Forelimb muscle (tissue), 1 donor: ENCODE measurements around the gene ZIM2. TPM values are rescaled to one million over a fixed set of nuclear protein-coding genes. Genes with fewer than 3 reads are reported as not detected.

Experiments used
- DNase-seq: peaks from one replicate; pipeline ENCODE4 v3.0.0-alpha.2; 2013; ENCODE audit warnings: low read depth
- polyA plus RNA-seq: library from polyadenylated mRNA; unstranded; fragments of 120-200 nt; gene quantifications from one replicate; pipeline ENCODE4 v1.2.1, GENCODE V29; 2013; ENCODE audit not compliant: insufficient read length

The ZIM2 gene
- polyA plus RNA-seq, 1 donor: 5.2 TPM

DNA sequence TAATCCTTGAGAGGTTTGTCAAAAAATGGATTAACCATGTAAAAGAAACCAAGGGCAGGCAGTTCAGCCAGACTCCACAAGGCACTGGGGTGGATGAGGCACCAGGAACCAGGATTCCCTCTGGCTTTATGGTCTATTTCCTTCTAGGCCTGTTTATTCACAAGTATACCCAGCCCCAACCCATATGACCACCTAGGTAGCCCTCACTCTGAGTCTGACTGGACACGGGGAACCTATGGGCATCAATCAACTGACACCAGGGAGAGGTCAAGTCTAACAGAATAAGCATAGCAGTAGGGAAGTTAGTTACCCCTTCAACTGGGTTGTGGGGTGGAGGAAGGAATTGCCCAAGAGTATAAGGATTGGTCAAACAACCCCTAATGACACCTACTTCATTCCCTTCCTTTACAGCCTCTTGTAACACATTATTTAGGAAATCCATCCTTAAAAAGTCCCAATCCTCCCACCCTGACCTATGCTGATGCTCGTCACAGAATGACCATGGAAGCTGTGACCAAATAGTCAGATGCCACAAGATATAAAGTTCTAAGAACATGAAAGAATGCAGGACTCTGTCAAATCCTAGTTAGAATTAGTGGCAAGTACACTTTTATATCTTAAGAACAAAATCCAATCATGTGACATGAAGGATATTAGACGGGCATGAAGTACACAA is 31.7 kb downstream of the ZIM2 start:
- DNase-seq: no peak

- no peak for DNase-seq
These were observed 33.9 kb downstream of the ZIM2 start for GRCh38 chr19:56806639-56807038.

- peak; percentile 20 for DNase-seq
These were observed 62.2 kb downstream of the ZIM2 start for GRCh38 chr19:56778351-56778750.

DNA sequence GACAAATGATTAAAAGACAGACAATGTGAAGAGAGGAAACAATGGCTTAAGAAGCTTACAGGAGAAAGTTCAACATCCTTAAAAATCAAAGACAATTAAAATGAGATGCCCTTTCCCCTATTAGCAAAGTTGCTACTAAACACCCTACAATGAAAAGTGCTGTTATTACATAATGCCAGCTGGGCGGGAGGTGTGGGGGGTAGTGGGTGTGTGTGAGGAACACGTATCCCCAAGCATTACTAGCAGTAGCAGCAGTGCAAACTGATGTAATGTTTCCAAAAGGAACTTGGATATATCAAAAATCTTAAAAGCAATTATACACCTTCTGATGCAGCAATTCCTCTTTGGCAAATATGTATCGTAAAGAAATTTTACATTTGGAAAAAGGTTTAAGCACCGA is 70.9 kb downstream of the ZIM2 start:
- no peak for DNase-seq

DNA sequence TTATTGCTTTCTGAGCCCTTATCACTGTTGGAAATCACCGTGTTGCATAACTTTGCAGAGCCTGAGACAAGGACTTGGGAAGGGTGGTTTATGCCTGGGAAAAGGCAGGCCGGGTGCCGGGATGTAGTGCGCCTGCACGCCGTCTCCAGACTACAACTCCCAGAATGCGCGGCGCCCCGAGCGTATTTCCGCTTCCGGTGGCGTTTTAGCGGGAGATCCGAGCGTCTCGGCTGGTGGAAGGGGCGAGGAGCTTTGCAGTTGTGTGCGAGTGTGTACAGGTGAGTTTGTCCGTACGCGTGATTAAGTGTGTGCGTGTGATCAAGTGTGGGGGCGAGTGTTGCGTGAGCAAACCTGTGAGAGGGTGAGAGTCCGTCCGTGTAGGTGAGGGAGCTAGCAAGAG is 75.4 kb downstream of the ZIM2 start:
- DNase-seq: no peak

- DNase-seq: no peak
These were observed 76.3 kb downstream of the ZIM2 start for GRCh38 chr19:56764196-56764695.

- no peak for DNase-seq
These were observed 79.7 kb downstream of the ZIM2 start for GRCh38 chr19:56760842-56761241.

DNA sequence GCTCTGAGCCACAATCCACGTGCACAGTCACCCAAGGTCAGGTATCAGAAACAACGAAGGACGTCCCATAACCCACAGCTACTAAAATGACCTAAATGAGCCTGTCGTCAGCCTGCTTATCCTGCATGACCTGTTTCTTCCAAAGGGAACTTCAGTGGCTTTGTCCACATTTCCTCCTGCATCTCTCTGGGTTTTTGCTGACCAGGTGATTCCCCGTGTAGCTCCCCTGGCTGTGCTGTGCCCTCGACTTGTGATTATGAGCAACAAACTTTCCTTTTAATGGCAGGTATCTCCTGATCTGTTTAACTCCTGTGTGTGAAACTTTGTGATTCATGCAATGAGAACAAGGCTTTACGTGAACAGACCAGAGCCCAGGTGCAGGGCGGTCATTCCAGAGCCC is 81.0 kb downstream of the ZIM2 start:
- no peak for DNase-seq

DNA sequence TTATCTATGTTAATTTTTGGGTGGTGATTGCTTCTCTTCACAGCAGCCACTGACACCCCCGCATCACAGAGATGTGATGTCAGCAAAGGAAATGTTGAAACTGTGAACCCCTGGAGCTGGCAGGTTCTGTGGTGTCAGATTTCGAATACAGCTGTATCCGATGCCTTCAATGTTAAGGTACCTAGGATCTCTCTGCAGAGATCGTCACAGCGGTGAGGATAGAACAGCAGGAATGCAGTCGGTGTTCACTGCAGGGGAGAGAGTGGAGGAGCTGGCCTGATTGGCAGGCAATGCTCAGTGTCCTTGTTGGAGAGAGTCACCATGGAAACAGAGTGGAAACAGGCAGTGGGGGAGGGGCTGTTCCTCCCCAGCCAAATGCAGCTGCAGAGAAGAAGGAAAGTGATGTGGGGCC is 89.4 kb downstream of the ZIM2 start:
- no peak for DNase-seq

DNA sequence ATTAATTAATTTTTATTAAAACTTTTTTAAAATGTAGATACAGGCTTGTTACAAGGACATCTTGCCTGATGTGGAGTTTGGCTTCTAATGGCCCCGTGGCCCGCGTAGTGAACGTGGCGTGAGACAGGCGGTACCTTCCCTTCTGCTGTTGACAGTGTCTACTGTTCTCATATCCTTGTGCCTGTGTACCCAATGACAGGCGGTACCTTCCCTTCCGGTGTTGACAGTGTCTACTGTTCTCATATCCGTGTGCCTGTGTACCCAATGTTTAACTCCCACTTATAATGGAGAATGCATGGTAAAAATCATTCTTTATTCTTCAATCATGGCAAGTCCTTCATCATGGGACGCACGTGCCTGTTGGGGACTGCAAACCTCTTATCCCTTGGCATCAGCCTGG is 89.9 kb downstream of the ZIM2 start:
- DNase-seq: no peak

DNA sequence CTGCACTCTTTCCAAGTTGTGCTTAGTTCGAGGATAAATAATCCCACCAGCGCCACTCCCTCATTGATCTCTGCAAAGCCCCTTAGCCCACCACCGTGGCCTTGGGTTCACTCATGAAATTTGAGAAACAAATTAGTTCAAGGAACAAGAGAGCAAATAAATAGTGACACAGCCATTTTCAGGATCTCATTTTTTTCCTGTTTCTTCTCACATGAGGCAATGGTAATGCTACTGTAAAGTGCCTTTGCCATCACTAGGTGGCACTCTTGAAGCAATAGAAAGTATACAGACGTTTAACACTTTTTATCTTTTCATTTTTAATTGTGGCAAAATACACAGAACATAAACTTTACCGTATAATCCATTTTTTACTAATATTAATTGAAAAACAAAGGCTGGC is 92.1 kb downstream of the ZIM2 start:
- DNase-seq: no peak

- DNase-seq: no peak
These were observed 94.2 kb downstream of the ZIM2 start for GRCh38 chr19:56746367-56746766.

- no peak for DNase-seq
These were observed 100.0 kb downstream of the ZIM2 start for GRCh38 chr19:56740501-56740900.

- no peak for DNase-seq
These were observed 104.0 kb downstream of the ZIM2 start for GRCh38 chr19:56736571-56736970.

DNA sequence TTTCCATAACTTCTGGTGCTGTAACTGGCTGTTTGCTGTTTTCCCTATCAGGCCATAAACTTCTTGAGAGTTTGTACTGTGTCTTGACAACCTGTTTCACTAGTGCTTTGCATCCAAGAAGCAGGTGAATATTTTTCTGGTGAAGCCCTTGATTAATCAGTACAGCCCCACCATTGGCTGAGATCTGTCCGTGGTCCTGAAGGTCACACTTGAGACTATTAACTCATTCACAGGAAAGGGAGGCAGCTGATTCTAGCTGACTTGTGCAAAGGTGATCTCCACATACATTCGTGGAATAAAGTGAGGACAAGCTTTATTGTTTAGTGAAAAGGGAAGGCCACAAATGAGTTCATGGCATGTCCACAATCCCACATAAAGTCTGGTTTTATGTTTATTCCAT is 107.5 kb downstream of the ZIM2 start:
- no peak for DNase-seq

DNA sequence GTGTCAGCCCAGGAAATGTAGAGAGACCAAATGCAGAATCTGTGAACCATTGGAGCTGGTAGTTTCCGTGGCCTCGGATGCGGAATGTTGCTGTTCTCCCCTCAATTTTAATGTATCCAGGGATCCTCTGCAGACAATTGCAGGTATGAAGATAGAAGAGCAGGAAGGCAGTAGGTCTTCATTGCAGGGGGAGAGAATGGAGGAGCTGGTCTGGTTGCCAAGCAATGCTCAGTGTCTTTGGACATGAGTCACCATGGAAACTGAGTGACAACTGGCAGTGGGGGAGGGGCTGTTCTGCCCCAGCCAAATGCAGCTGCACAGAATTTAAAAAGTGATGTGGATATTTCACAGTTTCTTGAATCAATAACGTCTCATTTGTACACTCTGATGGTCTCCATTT is 112.8 kb downstream of the ZIM2 start:
- DNase-seq: no peak

DNA sequence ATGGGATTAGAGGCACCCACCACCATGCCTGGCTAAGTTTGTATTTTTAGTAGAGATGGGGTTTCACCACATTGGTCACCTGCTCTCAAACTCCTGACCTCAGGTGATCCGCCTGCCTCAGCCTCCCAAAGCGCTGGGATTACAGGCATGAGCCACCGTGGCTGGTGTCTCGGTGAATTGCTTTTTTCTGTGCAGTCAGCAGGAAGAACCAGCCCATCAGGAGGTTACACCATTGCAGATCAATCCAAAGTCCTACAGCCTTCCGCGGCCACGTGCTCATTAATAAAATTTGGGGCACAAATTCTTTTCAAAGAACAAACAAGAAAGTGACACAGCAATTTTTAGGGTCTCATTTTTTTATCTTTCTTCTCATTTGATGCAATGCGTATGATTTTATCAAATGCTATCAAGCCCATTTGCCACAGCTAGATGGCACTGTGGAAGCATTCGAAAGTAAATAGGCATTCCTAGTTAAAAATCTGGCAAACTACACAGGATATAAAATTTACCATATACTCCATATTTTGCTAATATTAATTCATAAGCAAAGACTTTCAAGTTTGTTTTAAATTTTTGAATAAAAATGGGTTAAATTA is 114.6 kb downstream of the ZIM2 start:
- no peak for DNase-seq

Other genes with a start within 250 kb of the ZIM2 start
- 6.9 TPM for gene ZNF71, start 245.4 kb downstream of the ZIM2 start, polyA plus RNA-seq
- 1.7 TPM for gene SMIM17, start 197.6 kb downstream of the ZIM2 start, polyA plus RNA-seq
- gene ZNF835, start 169.0 kb downstream of the ZIM2 start, polyA plus RNA-seq: 1.9 TPM
- 242 TPM for gene PEG3, start within 50 bp of the ZIM2 start, polyA plus RNA-seq